KMS-11 (cell line): ENCODE data around the gene AP5Z1.

Experiments
- H2AFZ ChIP-seq: fragments of 200-600 bp; sonication (generic); 2 replicates; pipeline ENCODE4 v1.6.1; 2016; ENCODE audit warnings: antibody characterized with exemption, mixed run types, low read depth
- H3K27ac ChIP-seq: fragments of 200-600 bp; sonication (generic); 2 replicates; pipeline ENCODE4 v1.6.1; 2016; ENCODE audit warnings: mild to moderate bottlenecking, mixed run types
- H3K27me3 ChIP-seq: fragments of 200-600 bp; sonication (generic); 2 replicates; pipeline ENCODE4 v1.6.1; 2017; ENCODE audit warnings: mild to moderate bottlenecking, low read depth, mixed run types, moderate library complexity; ENCODE audit not compliant: insufficient read depth
- H3K36me3 ChIP-seq: fragments of 200-600 bp; sonication (generic); 2 replicates; pipeline ENCODE4 v1.6.1; 2017; ENCODE audit warnings: mild to moderate bottlenecking, mixed run types; ENCODE audit not compliant: insufficient read depth
- H3K4me1 ChIP-seq: fragments of 200-600 bp; sonication (generic); 2 replicates; pipeline ENCODE4 v1.6.1; 2016; ENCODE audit warnings: mild to moderate bottlenecking, low read depth, mixed run types; ENCODE audit not compliant: poor library complexity, severe bottlenecking
- H3K4me2 ChIP-seq: fragments of 200-600 bp; sonication (generic); 2 replicates; pipeline ENCODE4 v1.7.0; 2016; ENCODE audit warnings: mild to moderate bottlenecking, mixed run types
- H3K4me3 ChIP-seq: fragments of 200-600 bp; sonication (generic); IDR thresholded peaks from 2 replicates; pipeline ENCODE4 v1.6.1; 2017; ENCODE audit warnings: low read depth, low read length, mixed read lengths; ENCODE audit not compliant: insufficient read depth
- H3K79me2 ChIP-seq: fragments of 200-600 bp; sonication (generic); 2 replicates; pipeline ENCODE4 v1.6.1; 2016; ENCODE audit warnings: low read depth, mixed run types; ENCODE audit not compliant: insufficient read depth
- H3K9ac ChIP-seq: fragments of 200-600 bp; sonication (generic); 2 replicates; pipeline ENCODE4 v1.6.1; 2016; ENCODE audit warnings: mild to moderate bottlenecking, mixed run types
- H4K20me1 ChIP-seq: fragments of 200-600 bp; sonication (generic); 2 replicates; pipeline ENCODE4 v1.6.1; 2016; ENCODE audit warnings: mild to moderate bottlenecking, mixed run types; ENCODE audit not compliant: insufficient read depth
- CTCF ChIP-seq: fragments of 200-600 bp; sonication (generic); conservative IDR thresholded peaks from 2 replicates; pipeline ENCODE4 v1.6.1; 2017; ENCODE audit warnings: low read depth, mild to moderate bottlenecking, antibody characterized with exemption, low read length, moderate library complexity, mixed read lengths

The AP5Z1 gene

GRCh38 chr7:4809666-4810065 lies 34.2 kb downstream of the AP5Z1 start:
- Histone ChIP-seq H3K4me3 (no peak overlapping the region), H4K20me1 (no peaks in the 10 kb centered on the region), H3K79me2 (no peaks in the 10 kb centered on the region), H3K4me2 (no peak overlapping the region), H3K4me1 (no peaks in the 10 kb centered on the region), H3K36me3 (no peaks in the 10 kb centered on the region), H2AFZ (no peak overlapping the region), H3K27me3 (no peaks in the 10 kb centered on the region; the same call in 1 of the 2 replicates), H3K9ac (no peak overlapping the region), H3K27ac (no peak overlapping the region)
- TF ChIP-seq CTCF: no peak

- no peaks in the 10 kb centered on the region for H3K36me3 ChIP-seq
- no peaks in the 10 kb centered on the region for H3K4me1 ChIP-seq
- H3K27ac ChIP-seq: no peak overlapping the region
- no peaks in the 10 kb centered on the region for H4K20me1 ChIP-seq
- no peaks in the 10 kb centered on the region for H3K79me2 ChIP-seq
- H3K4me3 ChIP-seq: no peak overlapping the region
- no peaks in the 10 kb centered on the region for H3K27me3 ChIP-seq
- H3K9ac ChIP-seq: no peak overlapping the region
- no peak overlapping the region for H2AFZ ChIP-seq
- no peak overlapping the region for H3K4me2 ChIP-seq
- no peak for TF ChIP-seq CTCF
Measured at GRCh38 chr7:4814433-4814832, 39.0 kb downstream of the AP5Z1 start.

- no peak overlapping the region for H2AFZ ChIP-seq
- no peaks in the 10 kb centered on the region for H3K27me3 ChIP-seq
- H3K4me1 ChIP-seq: no peaks in the 10 kb centered on the region
- no peak overlapping the region for H3K4me2 ChIP-seq
- no peak overlapping the region for H3K27ac ChIP-seq
- H3K9ac ChIP-seq: no peak overlapping the region
- no peaks in the 10 kb centered on the region for H4K20me1 ChIP-seq
- TF ChIP-seq CTCF: no peak
- no peak overlapping the region for H3K4me3 ChIP-seq
- no peaks in the 10 kb centered on the region for H3K36me3 ChIP-seq
- no peaks in the 10 kb centered on the region for H3K79me2 ChIP-seq
Measured at GRCh38 chr7:4815121-4815520, 39.7 kb downstream of the AP5Z1 start.

- Histone ChIP-seq H3K4me1 (no peaks in the 10 kb centered on the region), H3K4me3 (no peak overlapping the region), H3K9ac (no peak overlapping the region), H3K4me2 (no peak overlapping the region), H4K20me1 (no peaks in the 10 kb centered on the region), H3K27me3 (no peaks in the 10 kb centered on the region), H3K36me3 (no peaks in the 10 kb centered on the region), H3K79me2 (no peaks in the 10 kb centered on the region), H2AFZ (no peak overlapping the region), H3K27ac (no peak overlapping the region)
- TF ChIP-seq CTCF: no peak
Measured at GRCh38 chr7:4815609-4816418, 40.4 kb downstream of the AP5Z1 start.
